Transverse colon (tissue), 4 donors: ENCODE results near the gene UGT3A1.

ENCODE experiments used
- CTCF ChIP-seq, 5 experiments: fragments of 200-600 bp in 3 of 5; fragments of 450-650 bp in 2 of 5; sonication (generic) in 3 of 5; IDR thresholded peaks; 1 replicate in 2 of 5; 2 replicates in 3 of 5; pipeline ENCODE4 v1.5.1; 2016 to 2017; ENCODE audit warnings: antibody characterized with exemption in 5 of 5, inconsistent platforms in 3 of 5, mild to moderate bottlenecking in 2 of 5, moderate library complexity in 1 of 5
- POLR2A ChIP-seq: fragments of 450-650 bp; IDR thresholded peaks from one replicate; pipeline ENCODE4 v1.6.1; 2016; ENCODE audit warnings: antibody characterized with exemption, mild to moderate bottlenecking, moderate library complexity
- POLR2AphosphoS5 ChIP-seq, 3 donors: sonication (generic); formaldehyde crosslinking; IDR thresholded peaks; one replicate each; pipeline ENCODE4 v1.6.1; 2016; ENCODE audit warnings: antibody characterized with exemption in 3 of 3

DNA sequence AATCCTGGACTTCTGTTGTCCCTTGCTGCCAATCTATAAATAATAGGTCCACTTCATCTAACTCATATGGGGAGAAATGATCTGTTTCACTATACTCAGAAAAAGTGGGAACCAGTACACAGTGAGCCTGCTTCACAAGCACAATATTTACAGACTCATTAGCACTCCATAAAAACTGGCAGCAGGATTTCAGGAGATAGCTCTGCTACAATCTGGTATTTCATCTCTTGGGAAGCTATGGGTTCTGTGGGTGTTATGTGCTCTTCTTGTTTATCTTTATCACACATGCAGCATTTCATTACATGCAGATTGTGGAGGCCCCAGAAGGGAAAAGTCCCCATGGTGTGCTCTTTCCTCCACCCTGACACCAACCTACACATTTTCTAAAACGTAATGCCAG lies 42.3 kb upstream of the UGT3A1 start:
- no peak for TF ChIP-seq CTCF (IDR thresholded peaks at IDR 0.05)
- TF ChIP-seq POLR2A: no peak
- TF ChIP-seq POLR2AphosphoS5 (IDR thresholded peaks at IDR 0.05): no peak
